ENCODE results near the gene MEN1.

- TF ChIP-seq CTCF (IDR thresholded peaks at IDR 0.05) (no peak), POLR2AphosphoS5 (IDR thresholded peaks at IDR 0.05) (no peak), POLR2A (IDR thresholded peaks at IDR 0.05) (no peak)
Measured at GRCh38 chr11:64833198-64833502, 22.8 kb upstream of the MEN1 start.
